Keratinocyte (primary cell): ENCODE data around the gene FAM83C. TPM values are rescaled to one million over a fixed set of nuclear protein-coding genes. Genes with fewer than 3 reads are reported as not detected.
A peak's percentile ranks its signal among the peaks of the same experiment; 100 is the strongest.

Experiments used
- DNase-seq: peaks from one replicate; pipeline ENCODE4 v3.0.0-alpha.2; 2011; ENCODE audit warnings: low read depth, missing footprints, low spot score
- FAIRE-seq: peaks from 2 replicates; lab custom pipeline; 2011; peaks lifted over from hg19 to GRCh38; lab: Jason Lieb, UNC
- H2AFZ ChIP-seq: 2 replicates; pipeline ENCODE4 v1.6.0; 2012; ENCODE audit warnings: low read length, control low read depth, inconsistent platforms; ENCODE audit not compliant: control insufficient read depth
- H3K27ac ChIP-seq: 2 replicates; pipeline ENCODE4 v1.5.1; 2011; ENCODE audit warnings: low read length; ENCODE audit not compliant: control insufficient read depth, insufficient read depth
- H3K27me3 ChIP-seq: 3 replicates; pipeline ENCODE4 v1.6.0; 2011; ENCODE audit warnings: low read length; ENCODE audit not compliant: control insufficient read depth, insufficient read depth; ENCODE audit errors: extremely low read depth
- H3K36me3 ChIP-seq, 2 experiments: 2 replicates in 1 of 2; 3 replicates in 1 of 2; pipeline ENCODE4 v1.5.1; 2011; ENCODE audit warnings: low read length in 2 of 2, mild to moderate bottlenecking in 1 of 2; ENCODE audit not compliant: control insufficient read depth in 2 of 2, insufficient read depth in 2 of 2; ENCODE audit errors: extremely low read depth in 1 of 2
- H3K4me1 ChIP-seq: 3 replicates; pipeline ENCODE4 v1.5.1; 2011; ENCODE audit warnings: low read length; ENCODE audit not compliant: control insufficient read depth, insufficient read depth; ENCODE audit errors: extremely low read depth
- H3K4me2 ChIP-seq: 3 replicates; pipeline ENCODE4 v1.6.0; 2011; ENCODE audit warnings: low read depth, low read length; ENCODE audit not compliant: control insufficient read depth, insufficient read depth; ENCODE audit errors: extremely low read depth
- H3K4me3 ChIP-seq, 3 experiments: fragments of 200-600 bp in 1 of 3; sonication (generic) in 1 of 3; 2 replicates in 2 of 3; 3 replicates in 1 of 3; pipeline ENCODE4 v1.5.1; 2011 to 2016; ENCODE audit warnings: low read length in 3 of 3, mild to moderate bottlenecking in 3 of 3, control low read depth in 2 of 3, inconsistent platforms in 1 of 3, low read depth in 1 of 3, mixed read lengths in 1 of 3, mixed run types in 1 of 3, moderate library complexity in 1 of 3; ENCODE audit not compliant: control insufficient read depth in 2 of 3, insufficient read depth in 2 of 3; ENCODE audit errors: extremely low read depth in 1 of 3
- H3K79me2 ChIP-seq: 2 replicates; pipeline ENCODE4 v1.6.0; 2012; ENCODE audit warnings: low read length; ENCODE audit not compliant: control insufficient read depth, insufficient read depth
- H3K9ac ChIP-seq: 3 replicates; pipeline ENCODE4 v1.6.0; 2011; ENCODE audit warnings: low read length; ENCODE audit not compliant: control insufficient read depth, insufficient read depth; ENCODE audit errors: extremely low read depth
- H3K9me1 ChIP-seq: 3 replicates; pipeline ENCODE4 v1.6.0; 2011; ENCODE audit warnings: low read length; ENCODE audit not compliant: control insufficient read depth, insufficient read depth; ENCODE audit errors: extremely low read depth
- H3K9me3 ChIP-seq: 2 replicates; pipeline ENCODE4 v1.5.1; 2012; ENCODE audit warnings: low read depth, low read length; ENCODE audit not compliant: control insufficient read depth
- H4K20me1 ChIP-seq: 3 replicates; pipeline ENCODE4 v1.6.0; 2011; ENCODE audit warnings: low read length; ENCODE audit not compliant: control insufficient read depth, insufficient read depth; ENCODE audit errors: extremely low read depth
- EZH2 ChIP-seq: IDR thresholded peaks from one replicate; pipeline ENCODE4 v1.6.1; 2012; ENCODE audit warnings: inconsistent platforms, mild to moderate bottlenecking, low read length, moderate library complexity
- dilution Hi-C: fragments of 300-500 bp; cut with MboI; formaldehyde crosslinking; loops from one replicate; pipeline ENCODE4 v1.7.0; 2020; ENCODE audit warnings: low sequenced_read_pairs; ENCODE audit not compliant: extremely low pct_ligation_motif_present
- polyA plus RNA-seq, 5 experiments: library from polyadenylated mRNA; depleted of rRNA in 3 of 5; stranded (reverse) in 3 of 5; stranded (forward) in 1 of 5; unstranded in 1 of 5; fragments of >200 nt; gene quantifications; 1 replicate in 1 of 5; 2 replicates in 3 of 5; 3 replicates in 1 of 5; pipeline versions ENCODE4 v1.2.1 to v1.2.3, GENCODE V29; 2011 to 2012; ENCODE audit warnings: missing spikeins in 2 of 5, low read depth in 1 of 5, low replicate concordance in 1 of 5
- TF ChIP-seq, protein P1 (sequence below), 3 experiments: IDR thresholded peaks in 1 of 3; conservative IDR thresholded peaks in 1 of 3; optimal IDR thresholded peaks in 1 of 3; 2 replicates in 2 of 3; 3 replicates in 1 of 3; pipeline versions ENCODE3 to v1.5.1; 2011; ENCODE audit warnings: low read length in 3 of 3, mild to moderate bottlenecking in 3 of 3, moderate library complexity in 2 of 3, control low read depth in 1 of 3, inconsistent platforms in 1 of 3; ENCODE audit not compliant: insufficient read depth in 2 of 3; ENCODE audit errors: extremely low read depth in 1 of 3

FAM83C gene
- polyA plus RNA-seq, 1 donor (not counting 4 experiments of a cell fraction or from before 2014, with no cell fraction given) = 12.4 TPM

DNA sequence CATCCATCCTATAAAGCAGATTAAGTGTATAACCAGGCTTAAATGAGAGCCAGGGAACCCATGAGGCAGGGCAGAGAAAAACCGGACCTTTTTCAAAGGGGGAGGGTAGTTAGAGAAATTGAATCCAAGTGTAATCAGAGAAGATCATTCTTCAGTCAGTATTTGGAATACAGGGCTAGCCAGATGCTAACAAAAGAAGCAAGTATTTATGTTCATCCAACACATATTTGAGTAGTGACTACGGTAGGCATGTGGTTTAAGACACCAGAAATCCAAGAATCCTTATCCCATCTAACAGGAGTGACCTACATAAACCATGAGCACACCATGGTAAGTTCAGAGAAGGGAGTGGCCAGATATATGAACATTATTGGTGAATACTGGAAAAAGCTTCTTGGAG lies 46.8 kb upstream of the FAM83C start:
- Histone ChIP-seq H3K4me2 (peak overlapping the region; percentile 7), H3K9me3 (no peaks in the 10 kb centered on the region), H3K36me3 (peaks cover 0 to 11% of the 10 kb centered on the region in 2 experiments), H3K79me2 (no peaks in the 10 kb centered on the region), H3K9me1 (no peaks in the 10 kb centered on the region), H4K20me1 (no peaks in the 10 kb centered on the region), H3K27me3 (no peaks in the 10 kb centered on the region), H3K27ac (peak overlapping the region; percentile 16), H3K9ac (no peak overlapping the region), H3K4me3 (no peak overlapping the region), H3K4me1 (peaks cover 30% of the 10 kb centered on the region), H2AFZ (no peak overlapping the region)
- peak; percentile 74 for FAIRE-seq
- dilution Hi-C loops = no loop called here
- DNase-seq = no peak
- TF ChIP-seq EZH2 = no peak
- TF ChIP-seq, protein P1, sequence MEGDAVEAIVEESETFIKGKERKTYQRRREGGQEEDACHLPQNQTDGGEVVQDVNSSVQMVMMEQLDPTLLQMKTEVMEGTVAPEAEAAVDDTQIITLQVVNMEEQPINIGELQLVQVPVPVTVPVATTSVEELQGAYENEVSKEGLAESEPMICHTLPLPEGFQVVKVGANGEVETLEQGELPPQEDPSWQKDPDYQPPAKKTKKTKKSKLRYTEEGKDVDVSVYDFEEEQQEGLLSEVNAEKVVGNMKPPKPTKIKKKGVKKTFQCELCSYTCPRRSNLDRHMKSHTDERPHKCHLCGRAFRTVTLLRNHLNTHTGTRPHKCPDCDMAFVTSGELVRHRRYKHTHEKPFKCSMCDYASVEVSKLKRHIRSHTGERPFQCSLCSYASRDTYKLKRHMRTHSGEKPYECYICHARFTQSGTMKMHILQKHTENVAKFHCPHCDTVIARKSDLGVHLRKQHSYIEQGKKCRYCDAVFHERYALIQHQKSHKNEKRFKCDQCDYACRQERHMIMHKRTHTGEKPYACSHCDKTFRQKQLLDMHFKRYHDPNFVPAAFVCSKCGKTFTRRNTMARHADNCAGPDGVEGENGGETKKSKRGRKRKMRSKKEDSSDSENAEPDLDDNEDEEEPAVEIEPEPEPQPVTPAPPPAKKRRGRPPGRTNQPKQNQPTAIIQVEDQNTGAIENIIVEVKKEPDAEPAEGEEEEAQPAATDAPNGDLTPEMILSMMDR (optimal IDR thresholded peaks at IDR 0.05 in 1 of 3, IDR thresholded peaks at IDR 0.05 in 1 of 3, conservative IDR thresholded peaks at IDR 0.05 in 1 of 3; ENCODE audit: extremely low read depth in 1 of 3, insufficient read depth in 2 of 3, low read length in 3 of 3) = no peak

DNA sequence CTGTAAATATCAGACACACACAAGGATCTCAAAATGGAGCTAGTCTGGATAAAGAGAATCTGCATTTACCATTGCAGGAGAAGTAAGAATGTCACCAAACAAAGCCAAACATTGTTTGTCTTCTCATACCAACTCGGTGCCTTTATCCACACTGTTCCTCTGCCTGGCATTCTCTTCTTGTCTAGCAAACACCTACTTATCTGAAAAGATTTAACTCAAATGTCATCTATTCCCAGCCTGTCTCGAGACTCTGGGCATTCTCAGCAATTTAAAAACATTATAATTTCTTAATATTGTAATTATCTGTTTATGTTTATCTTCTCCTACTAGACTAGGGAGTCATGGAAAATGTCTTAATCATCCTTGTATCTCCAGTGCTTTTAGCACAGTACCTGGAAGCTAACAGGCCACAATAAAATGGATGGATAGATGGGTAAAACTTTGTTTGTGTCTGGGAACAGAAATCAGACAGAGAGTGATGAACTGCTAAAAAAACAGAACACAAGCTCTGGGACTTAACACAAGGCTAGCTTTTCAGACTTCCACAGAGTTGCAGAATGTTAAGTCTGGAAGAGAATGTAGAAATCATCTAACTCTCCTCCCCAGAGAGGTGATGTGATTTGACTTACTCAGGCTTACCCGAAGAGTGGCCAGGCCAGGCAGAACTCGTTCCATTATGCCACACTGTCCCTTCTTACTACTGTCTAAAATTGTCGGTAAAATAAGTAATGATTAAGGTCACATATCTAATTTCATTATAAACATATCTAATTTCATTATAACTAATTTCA lies 42.3 kb upstream of the FAM83C start:
- no peak for TF ChIP-seq EZH2
- TF ChIP-seq, protein P1 (optimal IDR thresholded peaks at IDR 0.05 in 1 of 3, IDR thresholded peaks at IDR 0.05 in 1 of 3, conservative IDR thresholded peaks at IDR 0.05 in 1 of 3; ENCODE audit: extremely low read depth in 1 of 3, insufficient read depth in 2 of 3, low read length in 3 of 3) = no peak
- FAIRE-seq (no peak), DNase-seq (no peak)
- Histone ChIP-seq H3K27ac (no peak overlapping the region), H3K4me3 (no peak overlapping the region), H3K9ac (no peak overlapping the region), H4K20me1 (no peaks in the 10 kb centered on the region), H3K36me3 (peaks cover 0 to 2% of the 10 kb centered on the region in 2 experiments), H3K79me2 (no peaks in the 10 kb centered on the region), H3K9me1 (no peaks in the 10 kb centered on the region), H3K4me2 (no peak overlapping the region), H3K4me1 (peaks cover 25% of the 10 kb centered on the region), H3K9me3 (no peaks in the 10 kb centered on the region), H2AFZ (no peak overlapping the region), H3K27me3 (no peaks in the 10 kb centered on the region)
- dilution Hi-C loops = no loop called here
